H9 (cell line): ENCODE measurements around the gene PISD. TPM values are rescaled to one million over a fixed set of nuclear protein-coding genes. Genes with fewer than 3 reads are reported as not detected.
A peak's percentile ranks its signal among the peaks of the same experiment; 100 is the strongest.

Experiments used
- DNase-seq: peaks from one replicate; pipeline ENCODE4 v3.0.0-alpha.2; 2017
- H2AFZ ChIP-seq: one replicate; pipeline ENCODE4 v1.6.1; 2013; ENCODE audit warnings: mild to moderate bottlenecking, low read length, control low read depth, moderate library complexity
- H2AK5ac ChIP-seq: 2 replicates; pipeline ENCODE4 v1.6.1; 2013; ENCODE audit warnings: low read length, control low read depth, mixed read lengths; ENCODE audit not compliant: insufficient read length
- H2BK120ac ChIP-seq: one replicate; pipeline ENCODE4 v1.6.1; 2013; ENCODE audit warnings: low read depth, mild to moderate bottlenecking, low read length, control low read depth, inconsistent platforms; ENCODE audit not compliant: poor library complexity, severe bottlenecking
- H2BK12ac ChIP-seq: 2 replicates; pipeline ENCODE4 v1.6.1; 2013; ENCODE audit warnings: low read length, control low read depth, mixed read lengths, low read depth; ENCODE audit not compliant: insufficient read length
- H2BK15ac ChIP-seq: 2 replicates; pipeline ENCODE4 v1.6.1; 2013; ENCODE audit warnings: low read depth, low read length, control low read depth
- H2BK20ac ChIP-seq: one replicate; pipeline ENCODE4 v1.6.1; 2013; ENCODE audit warnings: low read depth, mild to moderate bottlenecking, low read length, control low read depth, inconsistent platforms; ENCODE audit not compliant: poor library complexity, severe bottlenecking
- H2BK5ac ChIP-seq: 2 replicates; pipeline ENCODE4 v1.6.1; 2013; ENCODE audit warnings: low read length, control low read depth, mixed read lengths; ENCODE audit not compliant: insufficient read length
- H3K14ac ChIP-seq: 2 replicates; pipeline ENCODE4 v1.6.1; 2013; ENCODE audit warnings: low read length, control low read depth; ENCODE audit not compliant: insufficient read depth
- H3K18ac ChIP-seq: 2 replicates; pipeline ENCODE4 v1.6.1; 2013; ENCODE audit warnings: low read depth, mild to moderate bottlenecking, mixed read lengths, low read length, control low read depth; ENCODE audit not compliant: insufficient read length
- H3K23ac ChIP-seq: 2 replicates; pipeline ENCODE4 v1.6.1; 2013; ENCODE audit warnings: low read length, control low read depth, mixed read lengths, low read depth; ENCODE audit not compliant: insufficient read length
- H3K23me2 ChIP-seq: 2 replicates; pipeline ENCODE4 v1.6.1; 2013; ENCODE audit warnings: low read depth, mild to moderate bottlenecking, mixed read lengths, low read length, control low read depth; ENCODE audit not compliant: insufficient read length, poor library complexity, severe bottlenecking
- H3K27ac ChIP-seq: 2 replicates; pipeline ENCODE4 v1.5.1; 2013; ENCODE audit warnings: low read length, control low read depth, mixed read lengths, low read depth; ENCODE audit not compliant: insufficient read length
- H3K27me3 ChIP-seq: 2 replicates; pipeline ENCODE4 v1.6.1; 2013; ENCODE audit warnings: low read length, control low read depth, inconsistent platforms; ENCODE audit not compliant: insufficient read depth
- H3K4ac ChIP-seq: 2 replicates; pipeline ENCODE4 v1.6.1; 2013; ENCODE audit warnings: low read depth, mild to moderate bottlenecking, control low read depth, inconsistent platforms, low read length, moderate library complexity
- H3K4me1 ChIP-seq: 2 replicates; pipeline ENCODE4 v1.6.1; 2013; ENCODE audit warnings: low read length, control low read depth, inconsistent platforms; ENCODE audit not compliant: insufficient read depth
- H3K4me2 ChIP-seq: 2 replicates; pipeline ENCODE4 v1.6.1; 2013; ENCODE audit warnings: low read length, control low read depth, mixed read lengths; ENCODE audit not compliant: insufficient read length, insufficient read depth
- H3K56ac ChIP-seq: 2 replicates; pipeline ENCODE4 v1.6.1; 2013; ENCODE audit warnings: low read depth, mild to moderate bottlenecking, mixed read lengths, low read length, control low read depth; ENCODE audit not compliant: insufficient read length
- H3K79me1 ChIP-seq: 2 replicates; pipeline ENCODE4 v1.6.1; 2013; ENCODE audit warnings: low read depth, mild to moderate bottlenecking, moderate library complexity, low read length, control low read depth, inconsistent platforms; ENCODE audit not compliant: insufficient read depth, poor library complexity, severe bottlenecking
- H3K79me2 ChIP-seq: 2 replicates; pipeline ENCODE4 v1.6.1; 2013; ENCODE audit warnings: low read length, control low read depth, inconsistent platforms; ENCODE audit not compliant: insufficient read depth
- H3K9ac ChIP-seq: 2 replicates; pipeline ENCODE4 v1.6.1; 2013; ENCODE audit warnings: low read length, control low read depth, mixed read lengths; ENCODE audit not compliant: insufficient read length; ENCODE audit errors: extremely low read depth
- H3K9me3 ChIP-seq: one replicate; pipeline ENCODE4 v1.6.1; 2013; ENCODE audit warnings: low read depth, low read length, inconsistent platforms; ENCODE audit not compliant: control insufficient read depth
- H3T11ph ChIP-seq: one replicate; pipeline ENCODE4 v1.6.1; 2013; ENCODE audit warnings: mild to moderate bottlenecking, low read length, control low read depth, inconsistent platforms
- H4K20me1 ChIP-seq: one replicate; pipeline ENCODE4 v1.6.1; 2013; ENCODE audit not compliant: control insufficient read depth, insufficient read length, insufficient read depth
- H4K5ac ChIP-seq: 2 replicates; pipeline ENCODE4 v1.6.1; 2013; ENCODE audit warnings: low read depth, mild to moderate bottlenecking, mixed read lengths, low read length, control low read depth; ENCODE audit not compliant: insufficient read length
- H4K8ac ChIP-seq: replicated peaks from 2 replicates; pipeline ENCODE4 v1.6.1; 2013; ENCODE audit warnings: low read length, control low read depth, mixed read lengths, low read depth; ENCODE audit not compliant: insufficient read length
- H4K91ac ChIP-seq: 2 replicates; pipeline ENCODE4 v1.6.1; 2013; ENCODE audit warnings: low read depth, mild to moderate bottlenecking, moderate library complexity, mixed read lengths, low read length, control low read depth; ENCODE audit not compliant: insufficient read length
- H3K27ac Mint-ChIP-seq, 3 experiments: 2 replicates in 2 of 3; 3 replicates in 1 of 3; pipeline ENCODE4 v1.8.0; 2020 to 2021; ENCODE audit warnings: mixed read lengths in 3 of 3, mild to moderate bottlenecking in 1 of 3, moderate library complexity in 1 of 3
- H3K27me3 Mint-ChIP-seq: 2 replicates; pipeline ENCODE4 v1.8.0; 2021; ENCODE audit warnings: low read depth, mild to moderate bottlenecking, moderate library complexity, mixed read lengths
- H3K36me3 Mint-ChIP-seq, 3 experiments: 2 replicates in 2 of 3; 3 replicates in 1 of 3; pipeline ENCODE4 v1.8.0; 2020 to 2021; ENCODE audit warnings: low read depth in 3 of 3, mixed read lengths in 3 of 3; ENCODE audit not compliant: insufficient read depth in 1 of 3
- H3K4me1 Mint-ChIP-seq, 2 experiments: 2 replicates each; pipeline ENCODE4 v1.8.0; 2020; ENCODE audit warnings: mixed read lengths in 2 of 2
- H3K4me3 Mint-ChIP-seq, 2 experiments: 2 replicates in 1 of 2; 3 replicates in 1 of 2; pipeline ENCODE4 v1.8.0; 2020 to 2021; ENCODE audit warnings: mild to moderate bottlenecking in 2 of 2, mixed read lengths in 2 of 2, moderate library complexity in 1 of 2
- H3K9me3 Mint-ChIP-seq, 2 experiments: 2 replicates in 1 of 2; 3 replicates in 1 of 2; pipeline ENCODE4 v1.8.0; 2020; ENCODE audit warnings: mild to moderate bottlenecking in 2 of 2, mixed read lengths in 2 of 2, moderate library complexity in 1 of 2
- CTCF ChIP-seq: fragments of 200-600 bp; sonication (generic); conservative IDR thresholded peaks from 3 replicates; pipeline ENCODE4 v1.8.0; 2021; ENCODE audit warnings: antibody characterized with exemption, mild to moderate bottlenecking
- WGBS: extraction: QIAGEN DNeasy Blood & Tissue Kit; methylation state at CpG from one replicate; pipeline ENCODE4 v1.1.7; 2013; ENCODE audit warnings: missing lambda C conversion rate, low lambda C conversion rate, mixed read lengths; ENCODE audit not compliant: insufficient read length; ENCODE audit errors: extremely low coverage; 5-methylcytosine and 5-hydroxymethylcytosine counted together
- total RNA-seq: library from RNA; stranded (reverse); gene quantifications from 2 replicates; pipeline ENCODE4 v1.2.1, GENCODE V29; 2021

The PISD gene
- total RNA-seq, 1 experiment from 2014 or later: 62.0 TPM

- Histone ChIP-seq H3K9me3 (no peaks in the 10 kb centered on the region), H3T11ph (no peak overlapping the region), H4K8ac (no peak overlapping the region), H3K79me2 (peaks cover 9% of the 10 kb centered on the region; the same call in 1 of the 2 replicates), H4K20me1 (peaks cover 6% of the 10 kb centered on the region), H3K14ac (no peak overlapping the region; the same call in 1 of the 2 replicates), H2BK20ac (no peak overlapping the region), H2AK5ac (no peak overlapping the region), H2BK15ac (no peak overlapping the region), H3K18ac (no peak overlapping the region), H3K4me2 (no peak overlapping the region), H3K4me1 (no peaks in the 10 kb centered on the region; the same call in 1 of the 2 replicates), H2BK12ac (no peak overlapping the region), H3K23me2 (peaks cover 7% of the 10 kb centered on the region), H2AFZ (no peak overlapping the region), H4K5ac (no peak overlapping the region), H3K27ac (no peak overlapping the region), H2BK5ac (no peak overlapping the region), H2BK120ac (no peak overlapping the region), H3K4ac (no peak overlapping the region), H4K91ac (no peak overlapping the region), H3K79me1 (peaks cover 5% of the 10 kb centered on the region), H3K56ac (no peak overlapping the region), H3K23ac (no peak overlapping the region), H3K9ac (no peak overlapping the region), H3K27me3 (no peaks in the 10 kb centered on the region)
- Mint-ChIP-seq H3K27ac (peak overlapping the region in 2 of 3 experiments; percentile 31 to 77; a peak in 1 of 7 replicates), H3K36me3 (peaks cover 0 to 5% (median 0%) of the 10 kb centered on the region in 3 experiments; a peak in 3 of 7 replicates), H3K4me3 (peak overlapping the region in 1 of 2 experiments; percentile 35; a peak in 1 of 5 replicates), H3K27me3 (no peaks in the 10 kb centered on the region; the same call in 1 of the 2 replicates), H3K4me1 (peaks cover 38 to 39% of the 10 kb centered on the region in 2 experiments), H3K9me3 (no peaks in the 10 kb centered on the region; a peak in 1 of 5 replicates)
- TF ChIP-seq CTCF: no peak
- peak; percentile 27 for DNase-seq
- no CpG with 5 or more reads among the region's 8 CpGs for WGBS
Observed at GRCh38 chr22:31627223-31627731, 34.7 kb downstream of the PISD start.
